ENCODE results near the gene KIAA0753.
"Not testable (repeated sequence)": the region's sequence is repeated elsewhere in the genome, so short reads cannot be mapped to it uniquely, and the experiment has no call there.

The KIAA0753 gene

DNA sequence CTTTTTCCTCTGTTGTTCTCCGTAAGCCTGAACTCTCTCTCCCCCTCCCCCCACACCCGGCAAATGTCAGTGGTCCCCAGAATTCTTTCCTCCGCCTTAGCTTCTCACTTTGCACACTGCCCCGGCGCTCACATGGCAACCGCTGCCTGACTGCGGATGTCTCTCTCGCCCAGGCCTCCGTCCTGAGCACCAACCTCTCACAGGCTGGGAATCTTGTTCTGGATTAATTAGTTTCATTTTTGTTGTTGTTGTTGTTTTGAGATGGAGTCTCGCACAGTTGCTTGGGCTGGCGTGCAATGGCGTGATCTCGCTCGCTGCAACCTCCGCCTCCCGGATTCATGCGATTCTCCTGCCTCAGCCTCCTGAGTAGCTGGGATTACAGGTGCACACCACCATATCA is 27.7 kb upstream of the KIAA0753 start:
- DNase-seq = no peak

DNA sequence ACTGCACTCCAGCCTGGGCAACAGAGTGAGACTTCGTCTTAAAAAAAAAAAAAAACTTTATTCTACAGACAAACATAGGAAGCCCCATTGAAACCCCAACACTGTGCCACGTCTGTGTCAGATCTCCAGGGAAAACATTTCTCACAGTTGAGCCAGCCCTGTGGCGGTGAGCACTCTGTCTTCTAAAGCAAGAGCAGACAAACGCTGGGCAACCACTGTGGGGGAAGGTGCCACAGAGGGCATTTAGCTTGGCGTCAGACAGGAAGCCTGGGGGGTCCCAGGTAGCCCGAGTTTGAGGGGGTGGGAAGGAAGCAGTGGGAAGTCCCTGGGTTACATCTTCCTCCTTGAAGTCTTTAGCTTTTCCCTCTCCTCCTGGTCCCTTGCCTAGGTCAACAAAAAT is 27.0 kb upstream of the KIAA0753 start:
- no peak for DNase-seq

DNA sequence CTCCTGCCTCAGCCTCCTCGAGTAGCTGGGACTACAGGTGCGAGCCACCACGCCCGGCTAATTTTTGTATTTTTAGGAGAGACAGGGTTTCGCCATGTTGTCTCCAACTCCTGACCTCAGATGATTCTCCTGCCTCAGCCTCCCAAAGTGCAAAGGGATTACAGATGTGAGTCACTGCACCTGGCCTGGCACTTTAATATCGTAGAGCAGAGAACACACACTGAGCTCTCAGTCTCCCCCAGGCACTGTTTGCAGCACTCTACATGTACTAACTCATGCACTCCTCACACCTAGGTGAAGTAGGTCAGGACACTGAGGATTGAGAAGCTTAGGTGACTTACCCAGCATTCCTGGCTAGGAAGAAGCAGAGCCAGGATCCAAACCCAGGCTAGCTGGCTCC is 26.0 kb upstream of the KIAA0753 start:
- DNase-seq = no peak

DNA sequence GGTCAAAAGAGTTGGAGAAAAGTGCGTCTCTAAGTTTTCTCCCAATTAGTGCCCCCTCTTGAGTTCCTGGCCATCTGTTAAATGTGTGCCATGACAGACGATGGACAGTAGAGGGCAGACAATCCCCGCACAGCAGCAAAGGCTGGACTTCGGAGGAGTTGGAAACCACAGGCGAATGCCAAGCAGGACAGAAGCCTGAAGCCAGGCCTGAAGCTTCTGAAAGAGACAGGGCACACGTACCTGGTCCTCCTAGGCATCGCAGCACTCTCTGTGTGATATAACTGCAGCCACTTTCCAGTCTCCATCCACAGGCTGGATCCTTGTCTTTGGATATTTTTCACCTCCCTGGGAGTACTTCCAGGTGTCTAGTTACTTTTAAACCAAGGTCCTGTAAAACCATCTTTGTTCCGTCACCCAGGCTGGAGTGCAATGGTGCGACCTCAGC is 25.6 kb upstream of the KIAA0753 start:
- peak; percentile 72 for DNase-seq

DNA sequence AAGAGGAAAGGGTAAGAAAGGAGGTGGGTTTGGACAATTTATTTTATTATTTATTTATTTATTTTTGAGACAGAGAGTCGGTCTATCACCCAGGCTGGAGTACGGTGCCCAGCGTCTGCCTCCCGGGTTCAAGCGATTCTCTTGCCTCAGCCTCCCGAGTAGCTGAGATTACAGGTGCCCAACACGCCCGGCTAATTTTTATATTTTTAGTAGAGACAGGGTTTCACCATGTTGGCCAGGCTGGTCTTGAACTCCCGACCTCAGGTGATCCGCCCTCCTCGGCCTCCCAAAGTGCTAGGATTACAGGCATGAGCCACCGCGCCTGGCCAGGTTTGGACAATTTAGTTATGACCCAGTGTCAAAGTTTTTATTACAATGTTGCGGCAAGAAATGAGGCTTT is 22.7 kb upstream of the KIAA0753 start:
- DNase-seq = not testable (repeated sequence)

DNA sequence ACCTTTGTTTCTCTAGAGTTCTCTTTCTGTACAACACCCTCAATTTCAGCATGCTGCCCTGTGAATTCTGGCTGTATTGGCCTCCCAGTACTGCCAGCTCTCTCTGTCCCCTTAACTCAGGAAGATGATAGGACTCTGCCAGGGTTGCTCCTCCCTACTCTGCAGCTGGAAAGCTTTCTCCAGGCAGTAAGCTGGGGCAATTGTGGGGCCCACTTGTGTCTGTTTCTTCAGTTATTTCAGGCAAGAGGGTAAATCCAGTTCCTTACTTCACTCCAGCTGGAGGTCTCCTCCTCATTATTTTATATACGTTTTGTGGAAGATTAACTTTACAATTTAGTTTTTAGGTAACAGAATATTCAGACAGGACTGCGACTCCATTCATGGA is 20.9 kb upstream of the KIAA0753 start:
- no peak for DNase-seq

DNA sequence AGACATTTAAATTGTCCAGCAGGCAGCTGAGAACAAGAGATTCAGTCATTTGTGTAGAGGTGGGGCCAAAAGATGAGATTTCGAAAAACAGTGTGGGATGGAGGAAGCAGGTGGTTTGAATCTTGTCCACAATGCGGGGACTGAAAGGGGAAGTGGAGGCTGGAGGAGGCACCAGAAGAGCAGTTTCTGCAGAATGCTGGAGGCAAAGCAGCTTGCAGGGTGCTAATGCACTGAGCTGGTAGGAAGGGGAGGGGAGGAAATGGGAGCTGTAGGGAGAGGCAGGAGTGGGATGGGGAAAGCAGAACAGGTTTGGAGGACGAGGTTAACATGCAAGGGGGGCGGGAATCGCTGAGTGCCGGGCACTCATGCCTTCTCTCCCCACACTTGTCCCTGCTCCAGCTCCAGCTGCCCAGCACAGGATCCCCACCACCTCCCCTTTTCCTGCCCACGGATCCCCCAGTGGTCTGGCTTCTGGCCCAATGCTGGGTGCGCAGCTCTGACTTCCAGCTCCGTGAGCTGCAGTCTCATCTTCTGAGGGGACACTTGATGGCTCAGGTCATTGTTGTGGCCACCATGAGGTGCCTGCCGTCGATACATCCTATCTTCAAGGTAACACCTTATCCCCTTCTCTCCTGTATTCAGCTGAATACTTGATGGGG is 20.4 kb upstream of the KIAA0753 start:
- no peak for DNase-seq

DNA sequence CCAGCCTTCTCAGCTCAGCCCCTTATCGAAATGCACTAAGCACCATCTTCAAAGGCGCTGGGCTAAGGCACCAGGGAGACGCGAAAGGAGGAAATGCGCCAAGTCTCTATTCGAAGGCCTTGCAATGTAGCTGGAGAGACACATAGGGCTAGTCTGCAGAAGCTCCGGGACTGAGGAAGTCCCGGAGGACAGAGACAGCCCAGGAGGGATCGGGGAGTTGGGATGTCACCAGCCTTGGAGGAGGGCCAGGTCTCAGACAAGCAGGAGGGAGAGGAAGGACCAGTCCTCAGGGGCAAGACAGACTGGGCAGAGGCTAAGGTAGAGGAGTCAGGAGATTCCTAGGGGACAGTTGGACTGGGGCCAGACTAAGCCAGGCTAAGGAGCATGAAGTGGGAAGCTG is 19.6 kb upstream of the KIAA0753 start:
- DNase-seq = no peak

DNA sequence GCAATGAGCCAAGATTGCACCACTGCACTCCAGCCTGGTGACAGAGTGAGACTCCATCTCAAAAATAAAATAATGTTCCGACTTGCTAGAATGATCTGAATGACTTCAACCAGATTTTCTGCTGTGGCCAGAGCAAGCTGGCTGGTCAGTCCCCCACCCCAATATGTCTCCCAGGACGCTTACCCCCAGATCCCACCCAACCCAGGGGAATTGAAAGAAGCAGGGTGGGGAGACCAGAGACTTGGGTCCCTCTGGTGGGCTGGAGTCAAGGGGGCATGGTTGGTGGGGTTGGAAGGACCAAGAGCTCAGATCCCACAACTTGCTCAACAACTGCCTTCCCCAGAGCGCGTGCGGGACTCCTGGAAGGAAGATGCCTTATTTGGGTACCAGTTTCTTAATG is 17.9 kb upstream of the KIAA0753 start:
- not testable (repeated sequence) for DNase-seq

DNA sequence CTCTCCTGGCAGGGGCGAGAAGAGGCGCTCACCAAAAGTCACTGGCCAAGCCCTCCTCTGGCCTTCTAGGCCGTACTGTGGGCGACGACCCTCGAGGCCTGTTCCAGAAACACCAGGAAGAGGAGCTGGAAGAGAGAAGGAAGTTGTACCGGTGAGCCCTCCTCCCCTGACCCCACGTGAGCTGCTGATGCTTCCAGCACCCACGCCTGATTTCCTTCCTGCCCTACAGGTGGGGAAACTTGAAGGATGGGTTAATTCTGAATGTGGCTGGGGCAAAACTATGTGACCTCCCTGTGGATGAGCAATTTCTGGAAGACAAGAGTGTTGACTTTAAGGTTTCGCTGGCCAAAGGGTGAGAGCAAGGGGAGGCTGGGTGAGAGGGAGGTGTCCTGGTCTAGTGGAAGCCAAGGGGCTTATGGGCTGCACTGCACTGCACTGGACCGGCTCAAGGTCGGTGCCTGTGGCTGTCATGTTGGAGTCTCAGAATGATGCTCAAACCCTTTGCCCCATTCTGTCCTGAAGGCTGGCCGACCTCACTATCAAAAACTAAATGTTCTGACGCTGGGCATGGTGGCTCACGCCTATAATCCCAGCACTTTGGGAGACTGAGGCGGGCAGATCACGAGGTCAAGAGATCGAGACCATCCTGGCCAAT is 17.2 kb upstream of the KIAA0753 start:
- DNase-seq = no peak

DNA sequence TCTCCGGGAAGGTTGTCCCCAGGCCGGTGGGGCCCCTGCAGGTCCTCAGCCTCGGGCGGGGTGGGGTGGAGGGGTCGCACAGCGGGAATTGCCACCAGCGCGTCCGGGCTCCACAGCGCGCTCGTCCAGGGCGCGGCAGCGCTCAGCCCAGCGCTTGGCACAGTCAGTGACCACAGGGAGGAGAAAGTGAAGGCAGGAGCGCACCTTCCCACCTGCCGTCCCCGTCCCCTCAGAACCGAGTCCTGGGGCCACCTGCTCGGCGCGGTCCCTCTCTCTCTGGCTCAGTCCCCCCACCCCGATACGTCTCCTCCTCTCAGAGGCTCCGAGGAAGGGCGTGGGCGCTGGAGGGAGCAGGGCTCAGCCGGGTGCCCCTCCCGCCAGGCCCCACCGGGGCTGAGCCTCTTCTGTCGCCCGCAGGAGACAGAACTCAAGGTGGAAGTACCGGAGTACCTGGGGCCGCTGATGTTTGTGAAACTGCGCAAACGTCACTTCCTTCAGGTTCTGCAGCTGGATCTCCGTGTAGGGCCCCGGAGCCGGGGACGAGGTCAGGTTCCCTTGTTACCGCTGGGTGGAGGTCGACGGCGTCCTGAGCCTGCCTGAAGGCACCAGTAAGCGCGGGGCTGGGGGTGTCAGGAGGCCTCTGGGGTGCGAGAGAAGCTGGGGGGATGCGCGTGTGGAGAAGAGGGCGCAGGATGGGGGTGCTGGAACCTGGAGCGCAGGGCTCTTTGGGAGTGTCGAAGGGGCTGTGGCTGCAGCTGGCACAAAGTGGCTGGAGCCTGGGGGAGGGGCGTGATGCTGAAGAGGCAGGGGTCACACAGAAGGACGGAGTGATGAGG is 16.5 kb upstream of the KIAA0753 start:
- DNase-seq = not testable (repeated sequence)

DNA sequence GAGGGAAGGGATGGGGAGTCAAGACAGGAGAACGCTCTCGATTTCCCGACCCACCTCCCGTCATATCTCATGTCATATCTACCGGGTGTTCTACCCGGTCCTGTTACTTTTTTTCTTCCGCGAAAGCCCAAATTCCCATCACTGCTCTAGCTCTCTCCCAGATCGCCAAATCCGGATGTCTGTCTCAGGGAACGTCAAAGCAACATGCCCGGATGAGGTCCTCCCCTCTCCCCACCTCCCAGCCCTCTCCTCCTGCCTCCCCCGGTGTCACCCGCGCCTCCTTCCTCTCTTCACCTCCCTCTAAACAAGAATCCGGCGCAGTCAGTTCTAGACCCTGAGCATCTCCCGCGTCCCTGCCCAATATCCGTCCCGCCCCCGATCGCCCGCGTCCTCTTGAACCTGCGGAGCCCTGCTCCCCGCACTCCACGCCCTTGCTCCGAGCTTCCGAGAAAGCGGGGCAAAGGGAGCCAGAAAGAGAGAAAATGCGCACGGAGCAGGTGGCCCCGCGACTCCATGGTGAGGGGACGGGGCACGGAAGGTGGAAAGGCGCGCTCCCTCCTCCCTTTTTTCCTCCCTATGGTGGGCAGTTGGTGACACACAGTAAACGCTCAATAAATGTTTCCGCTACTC is 15.3 kb upstream of the KIAA0753 start:
- DNase-seq = not testable (repeated sequence)

DNA sequence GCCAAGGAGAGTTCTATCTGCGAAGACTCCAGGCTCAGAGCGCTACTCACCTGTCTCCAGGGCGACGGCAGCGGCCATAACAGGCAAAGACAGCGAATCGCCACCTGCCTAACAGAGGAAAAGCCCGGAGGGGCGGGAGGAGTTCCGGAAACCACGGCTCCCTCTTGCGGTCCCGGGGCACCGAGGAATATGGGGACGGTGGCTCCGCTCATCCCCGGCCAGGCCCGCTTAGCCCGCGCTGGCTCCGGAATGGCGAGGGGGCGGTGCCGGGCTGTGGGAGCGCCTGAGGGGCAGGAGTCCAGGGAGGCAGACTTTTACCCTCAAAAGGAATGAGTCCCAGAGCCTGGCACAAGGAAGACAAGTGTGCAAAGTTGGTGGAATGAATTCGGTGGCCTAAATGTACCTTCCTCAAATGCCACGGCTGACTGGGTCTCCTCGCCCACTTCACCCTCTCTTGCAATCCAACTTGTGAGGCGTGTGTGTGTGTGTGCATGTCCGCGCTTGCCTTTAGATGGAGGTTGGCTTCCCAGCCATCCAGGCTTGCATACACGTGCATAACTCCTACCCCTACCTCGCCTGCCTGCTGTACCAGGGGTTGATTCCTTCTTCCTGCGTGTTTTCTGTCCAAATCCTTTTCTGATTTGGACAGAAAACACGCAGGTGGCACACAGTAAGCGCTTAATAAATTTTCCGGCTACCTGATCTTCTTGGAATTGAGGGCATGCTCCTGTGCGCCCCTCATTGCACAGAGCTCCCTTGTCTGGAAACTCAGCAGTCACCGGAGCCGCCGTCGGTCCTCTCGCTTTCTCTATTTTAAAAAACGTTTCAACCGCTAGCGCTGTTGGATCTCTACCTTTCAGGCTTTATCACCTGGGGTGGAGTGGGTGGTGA is 14.6 kb upstream of the KIAA0753 start:
- no peak for DNase-seq

DNA sequence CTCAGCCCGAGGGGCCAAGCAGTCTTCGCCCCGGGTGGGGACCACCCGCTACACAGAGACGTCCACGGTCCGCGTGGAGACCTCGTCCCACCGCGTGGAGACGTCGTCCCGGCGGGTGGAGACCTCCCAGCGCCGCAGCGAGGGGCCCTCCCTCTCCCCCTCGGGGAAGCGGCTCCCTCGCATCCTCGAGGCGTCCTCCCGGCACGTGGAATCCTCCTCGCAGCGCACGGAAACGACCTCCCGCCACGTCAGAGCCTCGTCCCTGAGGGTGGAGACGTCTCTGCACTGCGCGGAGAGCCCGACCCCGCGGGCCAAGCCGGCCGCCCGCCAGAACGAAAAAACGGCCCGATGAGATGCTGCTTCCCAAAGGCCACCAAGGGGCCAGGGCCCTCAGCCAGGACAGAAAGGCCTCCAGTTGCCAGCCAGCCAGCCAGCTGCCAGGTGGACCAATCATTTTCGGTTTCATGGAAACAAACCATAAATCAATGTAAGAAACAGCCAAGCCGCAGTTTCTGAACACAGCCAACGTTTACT is 11.5 kb upstream of the KIAA0753 start:
- DNase-seq = peak; percentile 32

DNA sequence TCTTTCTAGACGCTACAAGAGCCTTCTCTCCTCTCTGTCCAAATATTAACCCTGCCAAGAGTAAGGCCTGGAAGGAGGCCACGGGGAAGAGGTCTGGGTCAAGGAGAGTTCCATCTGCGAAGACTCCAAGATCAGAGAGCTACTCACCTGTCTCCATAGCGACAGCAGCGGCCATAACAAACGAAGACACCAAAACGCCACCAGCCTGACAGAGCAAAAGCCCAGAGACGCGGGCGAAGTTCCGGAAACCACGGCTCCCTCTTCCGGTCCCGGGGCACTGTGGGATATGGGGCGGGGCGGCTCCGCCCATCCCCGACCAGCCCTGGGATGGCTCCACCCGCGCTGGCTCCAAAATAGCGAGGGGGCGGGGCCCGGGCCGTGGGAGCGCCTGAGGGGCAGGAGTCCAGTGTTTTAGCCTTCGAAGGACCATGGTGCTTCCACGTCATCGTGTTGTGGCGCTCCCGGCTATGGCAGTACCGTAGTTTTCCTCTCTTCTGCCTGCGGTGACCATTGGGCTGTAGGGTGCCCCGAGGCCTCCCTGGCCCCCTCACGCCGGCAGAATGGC is 10.9 kb upstream of the KIAA0753 start, which contains the start of the genes C17orf100 and MED31:
TSS of gene C17orf100 (plus strand) at position 409 of the 565 bp plus-strand sequence. CDS start at position 561, 152 bp downstream.
TSS of gene MED31 (minus strand) at position 252 of the 565 bp plus-strand sequence. CDS start at position 175, 77 bp downstream.
- DNase-seq = peak; percentile 89

DNA sequence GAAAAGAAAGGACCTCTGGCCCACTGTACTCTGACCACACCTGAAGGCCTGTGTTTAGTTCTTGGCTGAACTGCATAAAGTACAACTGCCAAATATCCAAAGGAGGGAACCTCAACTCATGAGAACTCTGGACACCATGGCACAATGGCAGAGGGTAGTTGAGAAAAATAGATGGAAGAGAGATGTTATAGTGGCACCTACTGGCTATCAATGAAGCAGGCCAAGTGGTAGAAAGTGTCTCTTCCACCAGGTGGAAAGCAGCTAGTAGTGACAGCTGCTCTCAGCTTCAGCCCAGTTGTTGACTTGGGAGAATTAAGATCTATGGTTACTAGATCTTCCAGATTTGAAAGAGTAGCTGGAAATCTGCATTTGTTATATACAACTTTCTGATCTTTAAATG is 7.7 kb upstream of the KIAA0753 start:
- no peak for DNase-seq

DNA sequence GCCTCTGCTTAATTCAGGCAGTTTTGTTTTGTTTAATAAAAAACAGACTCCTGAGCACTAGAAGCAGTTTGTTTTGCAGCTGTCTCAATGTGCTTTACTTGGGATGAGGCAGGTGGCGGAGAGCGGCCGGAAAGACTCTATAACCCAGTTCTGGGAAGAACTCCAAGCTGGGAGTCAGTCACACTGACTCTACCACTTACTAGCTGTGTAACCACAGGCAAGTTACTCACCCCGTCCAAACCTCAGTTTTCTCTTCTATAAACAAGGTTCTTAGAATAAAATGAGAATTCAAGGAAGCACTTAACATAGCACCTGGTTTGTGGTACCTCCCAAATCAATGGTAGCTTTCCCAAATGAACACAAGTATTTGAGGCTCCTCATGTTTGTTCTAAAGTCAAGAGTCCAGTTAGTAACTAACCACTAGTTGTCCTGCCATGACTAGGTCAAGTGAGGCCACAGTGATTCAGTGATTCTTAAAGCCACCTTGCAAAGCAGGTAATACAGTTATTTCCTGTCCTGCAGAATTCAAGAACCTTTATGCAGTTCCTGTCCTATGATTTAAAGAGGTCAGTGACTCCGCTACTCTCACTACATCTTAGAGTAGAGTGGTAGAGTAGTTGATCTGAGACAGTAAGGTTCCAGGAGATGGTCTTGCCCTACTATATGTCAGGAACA is 3.1 kb upstream of the KIAA0753 start:
- DNase-seq = peak; percentile 78

DNA sequence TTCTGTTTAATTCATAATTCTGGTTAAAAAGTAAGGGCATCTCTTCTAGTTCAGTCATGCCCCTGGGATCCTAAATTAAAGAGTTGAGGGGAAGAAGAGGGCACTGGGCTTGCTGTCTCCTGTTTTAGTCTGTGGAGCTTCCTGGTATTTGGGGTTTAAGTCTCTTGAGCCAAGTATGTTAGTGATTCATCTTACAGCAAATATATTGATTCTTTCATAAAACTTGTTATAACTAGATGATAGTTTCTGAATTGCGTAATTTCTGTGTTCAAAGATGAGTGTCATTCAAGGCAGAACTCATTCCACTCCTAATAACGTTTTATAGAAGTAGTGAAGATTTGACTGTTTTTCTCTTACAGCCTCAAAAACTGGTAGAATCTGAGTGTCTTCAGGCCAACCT is 2.1 kb upstream of the KIAA0753 start:
- peak; percentile 6 for DNase-seq

DNA sequence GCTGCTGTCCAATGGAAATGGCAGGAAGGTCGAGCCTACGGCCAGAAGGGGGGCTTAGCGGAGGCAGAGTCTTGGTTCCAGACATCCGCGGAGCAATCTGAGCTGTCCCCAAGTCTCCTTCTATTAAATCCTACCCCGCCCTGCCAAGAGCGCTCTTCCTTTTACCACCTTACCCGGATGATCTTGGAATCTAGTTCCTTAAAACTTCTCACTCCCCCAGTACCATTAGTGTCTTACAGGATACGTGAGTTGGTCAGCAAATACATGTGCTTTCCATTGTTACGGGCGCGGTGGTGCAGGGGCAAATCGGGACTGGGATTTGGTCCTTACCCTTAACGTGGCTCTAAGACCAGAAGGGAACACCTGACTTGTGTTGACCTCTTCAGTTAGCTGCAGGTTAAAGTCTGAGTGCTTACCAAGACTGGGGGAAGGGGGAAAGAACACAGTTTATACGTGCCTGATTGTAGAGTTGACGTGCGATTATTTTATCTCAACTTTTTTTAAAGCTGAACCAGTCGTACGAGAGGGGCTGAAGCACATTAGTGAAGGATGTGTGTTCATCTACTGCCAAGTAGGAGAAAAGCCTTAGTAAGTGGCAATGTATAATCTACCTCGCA is 844 bp upstream of the KIAA0753 start:
- no peak for DNase-seq

Measured in fibroblast of skin of right quadriceps (primary cell).